Smooth muscle cell (in vitro differentiated cells): Measurements from ENCODE around the gene P2RX3. TPM values are rescaled to one million over a fixed set of nuclear protein-coding genes. Genes with fewer than 3 reads are reported as not detected.

Experiments used
- DNase-seq: peaks from one replicate; lab custom pipeline; 2025; ENCODE audit not compliant: unreplicated experiment; lab: John Stamatoyannopoulos, UW
- H2AFZ ChIP-seq: fragments of 200-600 bp; sonication (generic); 2 replicates; pipeline ENCODE4 v1.6.0; 2016; ENCODE audit warnings: antibody characterized with exemption, low read depth, mild to moderate bottlenecking
- H3F3A ChIP-seq: fragments of 200-600 bp; sonication (generic); 2 replicates; pipeline ENCODE4 v1.6.0; 2017; ENCODE audit warnings: antibody characterized with exemption, low read depth
- H3K27ac ChIP-seq: fragments of 200-600 bp; sonication (generic); 2 replicates; pipeline ENCODE4 v1.5.1; 2016; ENCODE audit warnings: low read depth, mild to moderate bottlenecking
- H3K27me3 ChIP-seq: fragments of 200-600 bp; sonication (generic); 2 replicates; pipeline ENCODE4 v1.6.1; 2016; ENCODE audit warnings: low read depth, mild to moderate bottlenecking
- H3K36me3 ChIP-seq: fragments of 200-600 bp; sonication (generic); 2 replicates; pipeline ENCODE4 v1.5.1; 2016; ENCODE audit warnings: low read depth
- H3K4me1 ChIP-seq: fragments of 200-600 bp; sonication (generic); 2 replicates; pipeline ENCODE4 v1.5.1; 2016; ENCODE audit warnings: low read depth
- H3K4me2 ChIP-seq: fragments of 200-600 bp; sonication (generic); 2 replicates; pipeline ENCODE4 v1.6.0; 2016; ENCODE audit warnings: mild to moderate bottlenecking
- H3K4me3 ChIP-seq: fragments of 200-600 bp; sonication (generic); 2 replicates; pipeline ENCODE4 v1.5.1; 2016; ENCODE audit warnings: mild to moderate bottlenecking
- H3K79me2 ChIP-seq: fragments of 200-600 bp; sonication (generic); 2 replicates; pipeline ENCODE4 v1.6.0; 2016; ENCODE audit warnings: low read depth, mild to moderate bottlenecking
- H3K9ac ChIP-seq: fragments of 200-600 bp; sonication (generic); 2 replicates; pipeline ENCODE4 v1.6.0; 2016; ENCODE audit warnings: low read depth
- H3K9me3 ChIP-seq: fragments of 200-600 bp; sonication (generic); replicated peaks from 2 replicates; pipeline ENCODE4 v1.5.1; 2016; ENCODE audit warnings: low read depth
- H4K20me1 ChIP-seq: fragments of 200-600 bp; sonication (generic); 2 replicates; pipeline ENCODE4 v1.6.0; 2016; ENCODE audit warnings: low read depth
- WGBS: methylation state at CpG from one replicate; pipeline ENCODE4 v1.1.7; 2016; ENCODE audit warnings: low lambda C conversion rate; 5-methylcytosine and 5-hydroxymethylcytosine counted together
- polyA plus RNA-seq: library from polyadenylated mRNA; unstranded; fragments of >200 nt; fragmentation: Nextera tagmentation; extraction: Ambion mirVana; gene quantifications from 2 replicates; pipeline ENCODE4 v1.2.1, GENCODE V29; 2016
- total RNA-seq: library from RNA; depleted of rRNA; stranded (reverse); fragments of >200 nt; gene quantifications from 2 replicates; pipeline ENCODE4 v1.2.3, GENCODE V29; 2014
- TF ChIP-seq, protein P1 (sequence below): fragments of 200-600 bp; sonication (generic); IDR thresholded peaks from 2 replicates; pipeline ENCODE4 v1.5.1; 2017; ENCODE audit warnings: borderline replicate concordance, mild to moderate bottlenecking, antibody characterized with exemption; ENCODE audit not compliant: insufficient read depth, poor library complexity, severe bottlenecking

The P2RX3 gene
- total and polyA plus RNA-seq, 2 experiments from 2014 or later: 0.19 TPM; not detected in 1

DNA sequence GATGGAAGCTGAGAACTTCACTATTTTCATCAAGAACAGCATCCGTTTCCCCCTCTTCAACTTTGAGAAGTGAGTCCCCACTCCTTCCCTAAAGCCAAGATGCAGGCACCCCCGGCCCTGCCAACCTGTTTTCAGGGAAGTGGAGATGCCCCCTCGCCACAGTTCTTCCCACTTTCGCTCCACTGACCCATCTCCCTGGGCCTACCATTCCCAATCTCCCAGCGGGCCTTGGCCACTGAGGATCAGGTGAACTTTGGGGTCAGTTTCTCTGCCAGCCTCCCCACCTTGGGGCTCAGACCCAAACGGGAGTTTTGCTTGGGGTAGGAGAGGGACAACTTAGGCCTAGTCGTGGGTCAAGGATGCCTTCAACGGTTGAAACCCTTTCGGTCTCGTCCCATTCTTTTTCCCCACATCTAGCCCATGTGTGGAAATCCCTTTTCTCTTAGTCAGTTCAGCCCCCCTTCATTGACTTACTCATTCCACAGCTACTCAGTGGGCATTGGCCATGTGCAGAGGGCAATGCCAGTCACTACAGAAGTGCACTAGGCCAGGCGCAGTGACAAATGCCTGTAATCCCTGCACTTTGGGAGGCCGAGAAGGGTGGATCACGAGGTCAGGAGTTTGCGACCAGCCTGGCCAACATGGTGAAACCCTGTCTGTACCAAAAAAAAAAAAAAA, 10.6 kb downstream of the P2RX3 start:
- Histone ChIP-seq H2AFZ (no peak overlapping the region), H3K4me2 (no peak overlapping the region)

GRCh38 chr11:57349491-57350274, 11.5 kb downstream of the P2RX3 start:
- no peaks in the 10 kb centered on the region for H3K9me3 ChIP-seq
- no peak overlapping the region for H3K9ac ChIP-seq
- no peak overlapping the region for H3K4me3 ChIP-seq
- TF ChIP-seq, protein P1, sequence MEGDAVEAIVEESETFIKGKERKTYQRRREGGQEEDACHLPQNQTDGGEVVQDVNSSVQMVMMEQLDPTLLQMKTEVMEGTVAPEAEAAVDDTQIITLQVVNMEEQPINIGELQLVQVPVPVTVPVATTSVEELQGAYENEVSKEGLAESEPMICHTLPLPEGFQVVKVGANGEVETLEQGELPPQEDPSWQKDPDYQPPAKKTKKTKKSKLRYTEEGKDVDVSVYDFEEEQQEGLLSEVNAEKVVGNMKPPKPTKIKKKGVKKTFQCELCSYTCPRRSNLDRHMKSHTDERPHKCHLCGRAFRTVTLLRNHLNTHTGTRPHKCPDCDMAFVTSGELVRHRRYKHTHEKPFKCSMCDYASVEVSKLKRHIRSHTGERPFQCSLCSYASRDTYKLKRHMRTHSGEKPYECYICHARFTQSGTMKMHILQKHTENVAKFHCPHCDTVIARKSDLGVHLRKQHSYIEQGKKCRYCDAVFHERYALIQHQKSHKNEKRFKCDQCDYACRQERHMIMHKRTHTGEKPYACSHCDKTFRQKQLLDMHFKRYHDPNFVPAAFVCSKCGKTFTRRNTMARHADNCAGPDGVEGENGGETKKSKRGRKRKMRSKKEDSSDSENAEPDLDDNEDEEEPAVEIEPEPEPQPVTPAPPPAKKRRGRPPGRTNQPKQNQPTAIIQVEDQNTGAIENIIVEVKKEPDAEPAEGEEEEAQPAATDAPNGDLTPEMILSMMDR: peak; percentile 77
- H2AFZ ChIP-seq: peak overlapping the region; percentile 91
- H3K79me2 ChIP-seq: no peaks in the 10 kb centered on the region
- H3K27me3 ChIP-seq: no peaks in the 10 kb centered on the region
- no peaks in the 10 kb centered on the region for H3F3A ChIP-seq
- peak overlapping the region; percentile 80 for H3K4me2 ChIP-seq
- H4K20me1 ChIP-seq: no peaks in the 10 kb centered on the region
- DNase-seq: peak; percentile 51
- H3K4me1 ChIP-seq: peaks cover 19% of the 10 kb centered on the region
- no peaks in the 10 kb centered on the region for H3K36me3 ChIP-seq
- H3K27ac ChIP-seq: no peak overlapping the region
- WGBS: 15% methylated on average over 30 of the region's 31 CpGs

More for the DNA sequence above, 10.6 kb downstream of the P2RX3 start:
- H3K79me2 ChIP-seq: no peaks in the 10 kb centered on the region
- WGBS: 92% methylated on average over 14 of the region's 14 CpGs
- H3K36me3 ChIP-seq: no peaks in the 10 kb centered on the region
- TF ChIP-seq, protein P1: no peak
- H3K4me1 ChIP-seq: peaks cover 15% of the 10 kb centered on the region
- no peaks in the 10 kb centered on the region for H3K9me3 ChIP-seq
- H3K9ac ChIP-seq: no peak overlapping the region
- no peak overlapping the region for H3K27ac ChIP-seq
- DNase-seq: no peak
- H3F3A ChIP-seq: no peaks in the 10 kb centered on the region
- no peak overlapping the region for H3K4me3 ChIP-seq
- no peaks in the 10 kb centered on the region for H4K20me1 ChIP-seq
- H3K27me3 ChIP-seq: no peaks in the 10 kb centered on the region

- H3K4me2 ChIP-seq: no peak overlapping the region
- no peaks in the 10 kb centered on the region for H3K9me3 ChIP-seq
- no peak overlapping the region for H3K4me3 ChIP-seq
- TF ChIP-seq, protein P1: no peak
- H3K36me3 ChIP-seq: no peaks in the 10 kb centered on the region
- no peak for DNase-seq
- no peaks in the 10 kb centered on the region for H4K20me1 ChIP-seq
- H3K79me2 ChIP-seq: no peaks in the 10 kb centered on the region
- no peaks in the 10 kb centered on the region for H3K27me3 ChIP-seq
- H3F3A ChIP-seq: peaks cover 9% of the 10 kb centered on the region
- no peak overlapping the region for H3K9ac ChIP-seq
- no peak overlapping the region for H2AFZ ChIP-seq
- WGBS: 61% methylated on average over 5 of the region's 5 CpGs
- H3K4me1 ChIP-seq: peaks cover 24% of the 10 kb centered on the region
- no peak overlapping the region for H3K27ac ChIP-seq
These were observed 14.9 kb downstream of the P2RX3 start for GRCh38 chr11:57353036-57353435.
